H1 (cell line): ENCODE results near the gene OSMR. TPM values are rescaled to one million over a fixed set of nuclear protein-coding genes. Genes with fewer than 3 reads are reported as not detected.

Source experiments
- CBX8 ChIP-seq: fragments of 300-800, 300-1000 bp; sonication (generic); IDR thresholded peaks from 2 replicates; pipeline ENCODE4 v1.7.1; 2016; ENCODE audit warnings: low read depth, low read length, borderline replicate concordance
- EP300 ChIP-seq, 2 experiments: IDR thresholded peaks; 1 replicate in 1 of 2; 2 replicates in 1 of 2; pipeline ENCODE4 v1.6.1; 2011 to 2012; ENCODE audit warnings: low read depth in 2 of 2, low read length in 2 of 2, mild to moderate bottlenecking in 2 of 2, borderline replicate concordance in 1 of 2, inconsistent platforms in 1 of 2, moderate library complexity in 1 of 2
- KDM1A ChIP-seq: fragments of 200-600, 300-600 bp; sonication (generic); IDR thresholded peaks from 2 replicates; pipeline ENCODE4 v1.7.1; 2016; ENCODE audit warnings: mild to moderate bottlenecking, low read length, borderline replicate concordance
- SIX5 ChIP-seq: IDR thresholded peaks from 2 replicates; pipeline ENCODE4 v1.6.1; 2011; ENCODE audit warnings: mild to moderate bottlenecking, low read depth, low read length
- polyA plus RNA-seq, 7 experiments: library from polyadenylated mRNA; depleted of rRNA in 3 of 7; stranded (reverse) in 5 of 7; unstranded in 2 of 7; fragments of >200 nt in 5 of 7; fragments of 200-250 nt in 2 of 7; gene quantifications; 1 replicate in 5 of 7; 2 replicates in 1 of 7; 4 replicates in 1 of 7; pipeline versions ENCODE4 v1.2.1 to v1.2.3, GENCODE V29; 2011 to 2013; ENCODE audit warnings: missing spikeins in 2 of 7, mixed read lengths in 2 of 7
- total RNA-seq: library from RNA; stranded (reverse); fragmentation: NEBNext Ultra II Directional; extraction: Animal tissue kit (Norgen Biotek cat#: 25700); gene quantifications from 2 replicates; pipeline ENCODE4 v1.2.1, GENCODE V29; 2021
- TF ChIP-seq, protein P1 (sequence below): IDR thresholded peaks from 2 replicates; pipeline ENCODE4 v1.6.1; 2012; ENCODE audit warnings: inconsistent platforms

OSMR gene
- total and polyA plus RNA-seq, 2 of the 8 experiments (the other 6 are each of a cell fraction or from before 2014, with no cell fraction given) = 2.3 to 2.6 TPM

DNA sequence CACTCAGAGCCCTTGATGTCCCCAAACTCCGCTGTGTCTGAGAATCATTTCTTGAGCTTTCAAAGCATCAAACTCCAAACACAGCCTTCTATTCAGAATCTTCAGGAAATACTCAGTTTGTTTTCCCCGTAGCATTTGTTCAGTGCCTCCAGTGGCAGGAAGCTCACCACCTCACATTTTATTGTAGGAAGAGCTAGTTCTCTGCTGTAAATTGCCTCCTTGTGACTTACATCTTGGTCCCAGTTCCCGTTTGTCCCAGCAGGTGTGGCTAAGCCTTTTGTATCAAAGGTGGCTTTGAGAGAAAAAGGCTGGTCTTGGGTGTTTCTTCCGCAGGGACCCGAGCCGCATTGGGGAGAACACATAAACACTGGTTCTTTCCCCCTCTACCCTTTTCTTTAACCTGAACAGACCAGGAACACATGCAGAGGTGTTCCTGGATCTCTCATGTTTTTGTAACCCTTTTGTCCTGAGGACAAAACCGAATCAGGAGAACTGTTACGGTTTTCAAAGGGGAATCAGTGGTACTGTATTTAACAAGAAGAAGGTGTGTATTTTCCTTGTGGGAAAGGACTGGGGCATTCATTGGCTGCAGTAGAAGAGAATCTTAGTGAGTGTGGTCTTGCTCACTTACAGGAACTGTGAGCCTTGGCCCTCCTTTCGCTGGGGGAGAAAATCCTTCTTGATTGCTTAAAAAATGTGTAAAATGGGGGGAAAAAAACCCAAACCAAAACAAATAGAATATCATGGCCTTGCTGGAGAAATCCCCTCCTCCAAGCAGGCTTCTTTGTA lies 1.9 kb downstream of the OSMR start (continued):
- TF ChIP-seq EP300 (IDR thresholded peaks at IDR 0.05; ENCODE audit: borderline replicate concordance in 1 of 2, low read depth in 2 of 2, low read length in 2 of 2) = no peak
- no peak for TF ChIP-seq KDM1A
- TF ChIP-seq, protein P1, sequence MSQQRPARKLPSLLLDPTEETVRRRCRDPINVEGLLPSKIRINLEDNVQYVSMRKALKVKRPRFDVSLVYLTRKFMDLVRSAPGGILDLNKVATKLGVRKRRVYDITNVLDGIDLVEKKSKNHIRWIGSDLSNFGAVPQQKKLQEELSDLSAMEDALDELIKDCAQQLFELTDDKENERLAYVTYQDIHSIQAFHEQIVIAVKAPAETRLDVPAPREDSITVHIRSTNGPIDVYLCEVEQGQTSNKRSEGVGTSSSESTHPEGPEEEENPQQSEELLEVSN = no peak
- TF ChIP-seq SIX5 = no peak
- no peak for TF ChIP-seq CBX8
